ENCODE results near the gene KATNAL2.

DNA sequence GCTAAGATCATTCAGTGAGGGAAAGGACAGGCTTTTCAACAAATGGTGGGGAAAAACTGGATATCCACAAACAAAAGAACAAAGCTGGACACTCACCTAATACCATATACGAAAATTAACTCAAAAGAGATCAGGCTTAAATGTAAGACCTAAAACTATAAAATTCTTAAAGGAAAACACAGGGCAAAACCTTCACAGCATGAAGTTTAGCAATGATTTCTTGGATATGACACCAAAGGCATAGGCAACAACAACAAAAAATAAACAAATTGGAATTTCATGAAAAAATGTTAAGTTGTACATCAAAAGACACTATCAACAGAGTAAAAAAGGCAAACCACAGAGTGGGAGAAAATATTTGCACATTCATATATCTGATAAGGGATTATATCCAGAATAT, 28.4 kb upstream of the KATNAL2 start:
- TF ChIP-seq, protein P1, sequence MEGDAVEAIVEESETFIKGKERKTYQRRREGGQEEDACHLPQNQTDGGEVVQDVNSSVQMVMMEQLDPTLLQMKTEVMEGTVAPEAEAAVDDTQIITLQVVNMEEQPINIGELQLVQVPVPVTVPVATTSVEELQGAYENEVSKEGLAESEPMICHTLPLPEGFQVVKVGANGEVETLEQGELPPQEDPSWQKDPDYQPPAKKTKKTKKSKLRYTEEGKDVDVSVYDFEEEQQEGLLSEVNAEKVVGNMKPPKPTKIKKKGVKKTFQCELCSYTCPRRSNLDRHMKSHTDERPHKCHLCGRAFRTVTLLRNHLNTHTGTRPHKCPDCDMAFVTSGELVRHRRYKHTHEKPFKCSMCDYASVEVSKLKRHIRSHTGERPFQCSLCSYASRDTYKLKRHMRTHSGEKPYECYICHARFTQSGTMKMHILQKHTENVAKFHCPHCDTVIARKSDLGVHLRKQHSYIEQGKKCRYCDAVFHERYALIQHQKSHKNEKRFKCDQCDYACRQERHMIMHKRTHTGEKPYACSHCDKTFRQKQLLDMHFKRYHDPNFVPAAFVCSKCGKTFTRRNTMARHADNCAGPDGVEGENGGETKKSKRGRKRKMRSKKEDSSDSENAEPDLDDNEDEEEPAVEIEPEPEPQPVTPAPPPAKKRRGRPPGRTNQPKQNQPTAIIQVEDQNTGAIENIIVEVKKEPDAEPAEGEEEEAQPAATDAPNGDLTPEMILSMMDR (IDR thresholded peaks at IDR 0.05; ENCODE audit: poor library complexity) = no peak
- TF ChIP-seq EZH2 (IDR thresholded peaks at IDR 0.05; ENCODE audit: borderline replicate concordance) (no peak), EZH2phosphoT487 (IDR thresholded peaks at IDR 0.05; ENCODE audit: low read depth, severe bottlenecking, unreplicated experiment) (no peak)
